NCI-H524 treated with DMSO at 0.1 percent for 48 hours (cell line): ENCODE data around the gene FHIT.

Source experiments
- DNase-seq: peaks from one replicate; lab custom pipeline; 2025; lab: John Stamatoyannopoulos, UW

FHIT gene

DNA sequence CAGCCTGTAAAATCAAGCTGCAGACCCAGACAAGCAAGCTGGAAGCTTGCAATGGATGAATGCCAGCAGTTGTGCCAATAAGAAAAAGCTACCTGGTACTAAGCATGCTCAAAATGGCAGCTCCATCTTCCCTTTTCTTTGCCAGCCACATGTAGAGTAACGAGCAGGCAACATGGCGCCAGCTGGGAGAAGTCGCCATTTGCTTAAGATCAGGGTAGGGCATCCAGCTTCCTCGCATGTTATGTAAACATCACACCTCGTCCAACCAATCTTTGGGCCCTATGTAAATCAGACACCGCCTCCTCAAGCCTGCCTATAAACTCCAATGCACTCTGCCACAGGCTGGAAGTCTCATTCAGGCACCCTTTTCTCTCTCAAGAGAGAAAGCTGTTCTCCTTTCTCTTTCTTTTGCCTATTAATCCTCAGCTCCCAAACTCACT, 973.9 kb downstream of the FHIT start:
- DNase-seq: no peak

DNA sequence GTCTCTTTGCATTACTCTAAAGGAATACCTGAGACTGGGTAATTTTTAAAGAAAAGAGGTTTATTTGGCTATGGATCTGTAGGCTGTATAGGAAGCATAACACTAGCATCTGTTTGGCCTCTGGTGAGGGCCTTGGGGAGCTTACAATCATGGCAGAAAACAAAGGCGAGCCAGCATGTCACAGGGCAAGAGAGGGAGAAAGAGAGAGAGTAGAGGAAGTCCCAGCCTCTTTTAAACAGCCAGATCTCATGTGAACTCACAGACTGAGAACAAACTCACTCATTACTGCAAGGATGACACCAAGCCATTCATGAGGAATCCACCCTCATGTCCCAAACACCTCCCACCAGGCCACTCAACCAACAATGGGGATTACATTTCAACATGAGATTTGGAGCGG, 974.6 kb downstream of the FHIT start:
- no peak for DNase-seq

DNA sequence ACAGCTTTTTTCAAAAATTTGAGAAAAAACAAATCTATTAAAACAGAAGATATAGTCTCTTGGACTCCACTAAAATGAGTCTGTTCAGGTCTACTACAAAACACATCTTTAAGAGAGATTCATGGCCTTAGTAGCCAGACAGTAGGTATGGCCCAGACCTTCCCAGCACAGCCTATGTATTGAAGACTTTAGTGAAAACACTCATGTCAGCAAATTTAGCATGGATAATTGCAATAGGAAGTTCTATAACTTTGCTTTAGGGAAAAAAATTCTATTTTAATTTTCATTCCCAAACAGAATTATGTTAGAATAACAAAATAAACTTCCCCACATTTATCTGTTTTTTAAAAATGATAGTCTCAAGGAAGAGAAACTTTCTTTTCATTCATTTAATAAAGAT, 976.6 kb downstream of the FHIT start:
- DNase-seq: no peak

DNA sequence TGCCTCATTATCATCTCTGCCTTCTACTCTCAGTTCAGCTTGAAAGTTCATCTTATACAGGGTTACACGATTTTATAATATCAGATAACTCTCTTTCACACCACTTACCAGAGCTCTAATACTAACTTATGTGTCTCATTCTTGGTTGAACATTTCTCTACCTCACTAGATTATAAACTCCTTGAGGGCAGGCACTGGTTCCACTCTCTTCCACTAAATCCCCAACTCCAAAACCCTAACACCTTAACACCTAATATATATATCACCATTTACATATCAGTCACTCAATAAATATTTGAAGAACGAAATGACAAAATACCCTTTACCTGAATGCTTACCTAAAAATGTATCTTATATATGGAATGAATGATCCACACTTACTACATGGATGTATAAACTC, 977.2 kb downstream of the FHIT start:
- no peak for DNase-seq

DNA sequence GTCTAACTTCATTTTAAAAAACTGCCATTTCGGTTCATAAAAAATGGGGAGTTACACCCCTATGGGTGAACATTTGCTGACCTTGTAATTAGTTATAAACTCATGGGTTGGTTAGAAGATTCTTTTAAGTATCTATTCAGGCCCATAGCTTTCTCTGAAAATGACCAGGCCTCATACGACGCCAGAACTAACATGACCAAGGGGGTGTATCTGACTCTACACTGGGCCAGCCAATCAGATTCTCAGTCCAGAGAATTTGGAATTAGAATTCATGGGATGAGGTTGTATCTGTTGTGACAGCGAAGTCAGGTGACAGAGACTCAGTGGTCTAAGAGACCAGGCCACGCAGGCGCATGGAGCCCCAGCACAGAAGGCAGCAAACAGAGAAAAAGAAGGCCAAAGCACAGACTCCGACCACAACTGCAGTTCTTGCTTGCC, 981.4 kb downstream of the FHIT start:
- no peak for DNase-seq

DNA sequence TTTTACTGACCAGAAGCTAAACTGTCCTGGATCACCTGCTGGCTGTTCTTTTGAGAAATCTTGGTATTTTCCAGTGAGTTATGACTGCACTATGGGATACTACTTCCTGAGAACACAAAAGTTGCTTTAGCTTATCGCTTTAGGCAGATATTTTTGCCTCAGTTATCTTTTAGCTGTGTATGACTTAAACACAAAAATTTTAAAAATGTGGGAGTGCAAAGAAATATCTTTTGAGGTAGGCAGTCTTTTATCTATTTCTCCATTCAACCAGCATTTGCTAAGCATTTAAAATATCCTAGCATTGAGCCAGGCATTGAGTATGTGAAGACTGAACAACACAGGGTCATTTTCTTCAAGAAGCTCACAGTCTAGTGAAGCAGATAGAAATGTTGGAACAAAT, 981.9 kb downstream of the FHIT start:
- DNase-seq: no peak

DNA sequence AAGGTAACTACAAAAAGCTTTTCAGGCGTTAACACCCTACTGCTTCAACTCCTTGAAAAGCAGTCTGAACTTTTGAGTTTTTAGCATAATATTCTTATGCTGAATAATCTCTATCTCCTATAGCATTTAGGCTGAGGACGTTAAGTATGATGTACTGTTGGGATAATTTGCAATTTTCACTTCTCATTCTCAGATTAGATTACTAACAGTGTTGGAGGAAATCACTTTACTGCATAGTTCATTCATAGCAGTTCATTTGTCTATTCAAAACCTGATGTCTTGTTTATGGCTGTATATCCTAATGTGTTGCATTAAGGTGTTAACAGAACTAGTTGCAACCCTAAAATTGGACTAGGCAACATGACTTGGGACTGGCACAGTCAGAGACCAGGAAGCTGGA, 983.1 kb downstream of the FHIT start:
- DNase-seq: no peak

DNA sequence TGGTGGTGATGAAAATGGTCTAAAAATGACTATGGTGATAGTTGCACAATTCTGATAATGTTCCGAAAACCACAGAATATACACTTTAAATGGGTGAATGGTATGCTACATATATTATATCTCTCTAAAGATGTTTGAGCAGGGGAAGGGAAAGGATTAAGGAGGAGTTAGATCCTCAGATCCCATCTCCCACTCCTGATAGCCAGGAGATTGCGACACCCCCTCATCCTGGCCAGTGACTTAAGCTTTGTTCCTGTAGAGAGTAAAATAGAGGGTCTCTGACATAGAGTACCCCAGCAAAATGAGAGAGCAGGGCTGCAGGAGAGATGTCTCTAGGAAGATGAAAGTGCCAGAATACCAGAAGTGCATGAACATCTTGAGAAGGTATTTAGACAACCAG, 984.8 kb downstream of the FHIT start:
- no peak for DNase-seq

DNA sequence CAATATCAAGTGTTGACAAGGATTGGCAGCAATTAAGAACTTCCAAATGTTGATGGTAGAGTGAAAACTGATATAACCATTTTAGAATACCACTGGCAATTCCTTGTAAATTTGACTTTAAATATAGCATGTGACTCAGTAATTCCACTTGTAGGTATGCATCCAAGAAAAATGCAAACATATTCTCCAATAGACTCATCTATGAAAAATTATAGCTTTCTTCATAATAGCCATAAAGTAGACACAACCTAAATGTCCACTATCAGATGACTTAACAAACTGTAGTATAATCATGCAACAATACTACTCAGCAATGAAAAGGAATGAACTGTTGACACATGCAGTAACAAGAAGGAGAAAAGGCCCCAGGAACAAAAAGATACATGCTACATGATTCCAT, 988.1 kb downstream of the FHIT start:
- no peak for DNase-seq

DNA sequence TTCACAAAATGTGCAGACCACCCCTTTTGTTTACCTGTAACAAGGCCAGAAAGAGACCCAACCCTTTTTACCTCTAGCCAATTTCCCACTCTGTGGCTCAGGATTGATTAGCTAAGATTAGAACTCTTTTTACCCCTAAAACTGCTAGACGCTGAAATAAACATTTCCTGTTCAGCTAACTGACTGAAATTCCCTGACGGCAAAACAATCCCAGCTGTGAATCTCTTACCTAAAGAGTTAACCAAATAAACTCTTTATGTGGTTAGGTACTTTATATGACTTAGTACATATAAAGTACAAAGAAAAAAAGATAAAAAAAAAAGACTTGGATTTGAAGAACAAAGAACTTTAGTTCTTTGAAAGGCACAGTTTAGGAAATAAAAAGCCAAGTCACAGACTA, 988.7 kb downstream of the FHIT start:
- no peak for DNase-seq

DNA sequence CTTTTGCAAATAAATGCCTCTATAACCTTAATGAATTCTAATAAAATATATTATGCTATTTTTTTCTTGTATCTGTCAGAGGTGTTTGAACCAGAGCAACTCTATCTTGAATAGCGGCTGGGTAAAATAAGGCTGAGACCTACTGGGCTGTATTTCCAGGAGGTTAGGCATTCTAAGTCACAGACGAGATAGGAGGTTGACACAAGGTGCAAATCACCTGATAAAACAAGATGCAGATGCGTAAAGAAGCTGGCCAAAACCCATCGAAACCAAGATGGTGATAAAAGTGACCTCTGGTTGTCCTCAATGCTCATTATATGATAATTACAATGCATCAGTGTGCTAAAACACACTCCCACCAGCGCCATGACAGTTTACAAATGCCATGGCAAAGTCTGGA, 990.7 kb downstream of the FHIT start:
- no peak for DNase-seq

DNA sequence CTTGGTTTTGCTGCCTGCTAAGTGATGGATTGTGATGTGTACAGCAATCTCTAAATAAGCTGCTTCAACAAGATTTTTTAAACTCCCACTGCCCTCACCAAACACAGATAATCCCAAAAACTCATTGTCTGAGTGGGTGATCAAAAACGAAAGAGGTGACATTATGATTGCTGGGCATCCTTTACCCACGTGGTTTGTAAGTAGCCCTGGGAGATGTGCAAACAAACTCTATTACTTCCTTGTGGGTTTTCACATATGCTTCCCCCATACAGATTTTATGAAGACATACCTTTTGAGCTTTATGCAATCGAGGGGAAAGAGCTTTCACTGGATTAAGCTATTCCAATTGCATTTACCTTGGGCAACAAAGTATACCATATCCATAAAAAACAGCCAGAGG, 1000.4 kb downstream of the FHIT start:
- no peak for DNase-seq

DNA sequence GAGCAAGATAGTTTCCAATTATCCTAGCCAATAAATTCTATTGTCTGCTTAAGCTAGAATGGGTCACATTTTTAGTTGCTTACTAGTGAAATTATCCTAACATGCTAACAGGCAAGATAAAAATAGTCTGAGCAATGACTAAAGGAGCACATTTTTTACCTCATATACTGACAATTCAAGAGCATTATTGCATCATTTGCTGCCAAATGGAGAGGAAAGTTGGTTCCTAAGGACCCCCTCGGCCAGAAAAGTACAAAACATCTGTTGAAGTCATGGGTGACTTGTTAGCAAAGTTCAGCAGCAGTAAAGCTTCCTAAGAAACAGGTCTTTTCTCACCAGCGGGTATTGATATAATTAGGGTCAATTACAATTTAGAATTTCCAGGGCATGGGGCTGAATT, 1001.0 kb downstream of the FHIT start:
- no peak for DNase-seq

DNA sequence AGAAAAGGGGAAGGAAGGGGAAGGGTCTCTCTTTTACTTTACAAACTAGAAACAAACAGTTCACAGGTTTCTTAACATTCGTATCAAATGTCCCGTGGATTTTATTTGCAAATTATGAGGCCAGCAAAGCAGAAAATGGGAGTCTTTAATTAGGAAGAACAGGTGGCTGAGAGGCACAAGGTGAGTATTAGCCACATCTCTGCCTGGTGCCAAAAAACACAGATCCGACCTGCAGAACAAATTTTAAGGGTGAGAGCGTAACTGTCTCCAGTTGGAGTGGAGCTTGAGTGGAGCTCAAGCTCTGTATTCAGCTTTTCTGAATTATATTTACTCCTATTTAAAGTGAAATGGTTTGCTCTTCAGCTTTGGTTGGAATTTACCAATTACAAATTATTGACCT, 1004.9 kb downstream of the FHIT start:
- DNase-seq: no peak

DNA sequence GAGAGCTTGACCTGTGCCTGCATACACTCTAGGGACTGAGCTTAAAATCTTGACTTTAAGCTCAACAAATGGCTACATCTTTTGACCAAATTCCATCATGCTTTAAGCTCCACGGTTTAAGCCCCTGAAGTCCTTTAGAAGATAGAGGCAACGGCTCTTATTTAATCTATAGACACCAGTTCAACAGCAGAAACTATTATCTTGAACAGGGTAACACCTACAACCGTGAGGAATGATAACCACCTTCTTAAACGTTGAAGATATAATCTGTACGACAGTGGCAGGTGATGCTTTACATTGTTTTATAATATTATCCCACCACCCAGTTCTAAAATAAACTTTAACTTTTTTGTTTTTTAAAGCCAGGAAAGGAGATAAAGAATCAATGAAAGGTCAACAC, 1007.8 kb downstream of the FHIT start:
- DNase-seq: no peak

DNA sequence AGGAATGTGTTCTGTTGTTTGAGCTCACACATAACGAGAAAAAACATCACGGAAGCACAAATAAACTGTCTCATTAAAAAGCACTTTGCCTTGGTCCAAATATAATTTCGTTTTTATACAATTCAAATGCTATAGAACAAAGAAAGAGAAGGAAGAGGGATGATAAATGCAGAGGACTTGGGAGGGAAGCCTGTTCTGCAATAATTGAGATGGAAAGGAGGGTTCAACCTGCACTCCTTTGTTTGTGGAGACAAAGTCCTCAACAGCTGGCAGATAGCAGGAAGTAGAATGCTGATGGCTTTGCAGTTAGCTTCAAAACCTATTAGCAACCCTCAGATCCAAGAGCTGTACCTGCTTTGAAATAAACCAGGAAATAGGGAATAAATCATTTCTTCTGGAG, 1010.8 kb downstream of the FHIT start:
- DNase-seq: no peak

DNA sequence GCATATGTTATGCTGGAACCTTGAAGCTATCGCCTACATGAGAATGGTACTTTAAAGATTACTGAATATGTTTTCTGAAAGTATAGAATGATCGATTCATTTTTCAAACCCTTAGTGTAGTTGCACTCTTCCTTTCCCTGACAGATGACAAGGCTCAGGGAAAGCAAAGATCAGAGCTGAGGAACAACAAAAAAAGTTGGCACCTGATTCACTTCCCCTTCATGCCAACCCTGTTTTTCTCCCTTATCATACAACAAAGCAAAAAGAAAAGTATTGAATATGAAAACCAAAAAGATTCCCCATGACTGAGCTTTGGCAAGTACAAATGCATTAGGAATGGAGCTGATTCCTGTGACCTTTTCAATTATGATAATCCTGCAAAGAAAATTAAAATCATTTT, 1012.7 kb downstream of the FHIT start:
- no peak for DNase-seq

DNA sequence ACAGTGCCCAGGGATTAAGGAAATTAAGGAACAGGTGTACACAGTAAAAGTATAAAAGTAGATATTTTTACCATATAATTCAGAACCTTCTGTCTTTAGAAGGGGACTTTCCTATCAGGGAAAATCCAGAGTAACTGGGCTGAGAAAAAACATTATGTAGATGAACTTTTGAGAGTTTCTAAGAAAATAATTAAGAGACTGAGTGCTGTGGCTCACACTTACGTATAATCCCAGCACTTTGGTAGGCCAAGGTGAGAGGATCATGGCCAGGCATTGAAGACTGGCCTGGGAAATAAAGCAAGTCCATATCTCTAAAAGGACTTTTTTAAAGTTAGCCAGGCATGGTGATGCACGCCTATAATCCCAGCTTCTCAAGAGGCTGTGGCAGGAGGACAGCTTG, 1021.8 kb downstream of the FHIT start:
- no peak for DNase-seq

DNA sequence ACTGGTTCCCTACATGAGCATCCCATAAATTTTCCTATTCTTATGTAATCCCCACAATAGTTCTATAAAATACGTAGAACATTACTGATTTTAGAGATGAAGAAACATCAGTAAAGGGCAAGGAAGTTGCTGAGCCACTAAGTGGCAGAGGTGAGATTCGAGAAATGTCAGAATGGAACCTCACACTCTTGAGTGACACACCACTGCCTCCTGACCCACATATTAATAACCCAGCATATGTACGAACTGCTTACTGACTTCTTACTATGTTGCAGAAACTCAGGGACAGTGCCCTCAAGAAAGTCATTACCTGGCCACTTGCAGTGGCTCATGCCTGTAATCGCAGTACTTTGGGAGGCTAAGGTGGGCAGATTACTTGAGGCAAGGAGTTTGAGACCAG, 1022.4 kb downstream of the FHIT start:
- no peak for DNase-seq

DNA sequence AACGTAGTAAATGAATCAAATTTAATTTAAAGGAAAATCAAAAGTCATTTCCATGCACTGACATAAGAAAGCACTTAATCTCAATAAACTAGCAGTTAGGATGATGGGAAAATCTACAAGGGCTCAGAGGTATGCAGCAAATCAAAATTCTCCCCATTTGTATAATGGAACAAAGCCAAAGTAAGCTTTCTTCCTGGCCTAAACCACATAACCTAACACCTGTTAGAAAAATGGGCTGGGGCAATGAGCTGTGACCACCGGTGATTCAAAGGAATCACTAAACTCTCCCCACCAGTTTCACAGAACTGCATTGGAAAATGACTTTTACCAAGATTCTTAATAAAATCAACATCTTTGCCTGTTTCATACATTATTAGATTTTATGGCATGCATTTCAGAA, 1024.3 kb downstream of the FHIT start:
- DNase-seq: no peak

DNA sequence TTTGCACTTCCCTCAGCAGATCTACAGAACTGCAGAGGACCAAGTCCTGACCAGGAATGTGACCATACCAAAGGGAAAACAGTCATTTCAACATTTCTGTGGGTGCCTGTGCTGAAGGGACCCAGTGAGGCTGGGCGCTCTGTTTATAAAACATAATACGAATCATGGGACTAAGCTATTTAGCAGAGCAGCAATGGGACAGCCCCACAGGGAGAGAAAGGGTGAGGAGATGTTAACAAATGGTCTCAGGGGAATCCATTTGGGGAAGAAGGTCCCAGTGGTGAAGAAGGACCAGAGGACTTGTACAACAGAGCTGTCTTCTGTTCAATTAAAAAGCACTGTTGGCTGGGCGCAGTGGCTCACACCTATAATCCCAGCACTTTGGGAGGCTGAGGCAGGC, 1025.4 kb downstream of the FHIT start:
- DNase-seq: no peak

DNA sequence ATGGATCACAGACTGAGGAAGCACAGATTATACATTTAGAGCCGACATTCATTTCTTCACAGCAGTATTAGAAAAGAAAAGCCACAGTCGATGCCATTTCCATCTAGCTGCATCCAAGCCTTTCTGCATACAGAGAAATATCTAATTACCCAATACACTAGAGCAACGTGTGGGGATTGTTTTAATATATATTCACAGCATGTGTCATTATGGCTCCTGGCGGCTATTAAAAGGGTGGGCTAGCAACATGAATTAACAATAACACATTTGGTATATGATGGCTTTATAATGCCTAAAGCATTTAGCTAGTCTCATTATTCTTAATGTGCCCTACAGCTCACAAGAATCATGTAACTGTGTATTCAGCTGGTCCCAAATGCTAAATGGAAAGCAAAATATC, 1030.5 kb downstream of the FHIT start:
- DNase-seq: no peak

DNA sequence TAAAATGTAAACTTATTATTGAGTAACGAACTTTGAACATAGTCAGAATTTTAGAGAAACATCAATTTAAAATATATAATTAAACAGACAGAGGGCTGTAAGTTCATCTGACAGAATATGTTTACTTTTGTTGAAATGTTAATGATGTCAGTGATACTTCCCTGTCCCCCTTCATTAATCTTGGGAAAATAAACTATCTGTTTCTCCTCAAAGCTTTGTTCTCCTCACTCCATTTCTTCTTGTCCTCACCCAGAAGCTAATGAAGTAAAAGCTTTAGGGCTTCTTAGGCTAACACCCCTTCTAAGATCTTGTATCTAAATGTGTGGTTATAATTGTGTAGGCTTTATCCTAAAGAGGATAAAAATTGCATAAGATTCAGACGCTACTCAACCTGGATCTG, 1031.8 kb downstream of the FHIT start:
- no peak for DNase-seq

DNA sequence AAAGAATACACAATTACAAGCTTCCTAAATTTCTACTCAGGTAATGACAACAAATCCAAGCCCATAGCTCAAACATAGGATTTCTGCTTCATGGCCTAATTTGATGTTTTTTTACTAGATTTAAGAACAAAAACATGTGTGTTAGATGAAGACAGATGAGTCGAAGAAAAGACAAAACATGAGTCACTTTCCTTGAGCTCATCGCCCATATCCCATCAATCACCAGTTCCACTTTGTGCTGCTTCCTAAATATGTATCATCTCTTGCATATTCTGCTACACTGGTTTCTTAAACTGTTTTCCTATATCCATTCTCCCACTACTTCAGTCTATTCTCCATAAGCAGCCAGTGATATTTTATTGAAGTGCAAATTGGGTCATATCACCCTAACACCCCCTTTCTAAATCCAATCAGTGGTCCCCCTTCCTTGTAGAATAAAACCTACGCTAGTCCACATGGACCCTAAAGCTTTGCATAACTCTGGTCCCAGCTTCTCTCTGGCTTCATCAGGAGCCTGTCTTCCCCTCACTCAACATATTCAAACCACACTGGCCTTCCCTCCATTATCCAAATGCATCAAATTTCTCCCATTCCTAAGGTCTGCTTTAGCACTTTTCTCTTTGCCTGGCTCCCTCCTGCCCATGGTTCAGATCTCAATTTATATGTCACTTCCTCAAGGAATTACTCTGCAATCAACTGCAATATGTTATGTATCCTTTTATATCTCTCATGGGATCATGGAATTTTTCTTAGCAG, 1033.9 kb downstream of the FHIT start:
- DNase-seq: no peak
